Mucosa of gallbladder (tissue), 1 donor: Measurements from ENCODE around the gene PRSS38. TPM values are rescaled to one million over a fixed set of nuclear protein-coding genes. Genes with fewer than 3 reads are reported as not detected.
A peak's percentile ranks its signal among the peaks of the same experiment; 100 is the strongest.

Source experiments
- DNase-seq: peaks from one replicate; pipeline ENCODE4 v3.0.0-alpha.2; 2020; ENCODE audit warnings: low spot score
- total RNA-seq: library from RNA; stranded (reverse); gene quantifications from one replicate; pipeline ENCODE4 v1.2.1, GENCODE V29; 2021
- donor health status: DM: no; HTN: no; CAD: no.

PRSS38 gene
- total RNA-seq, 1 donor from 2014 or later: not detected

GRCh38 chr1:227779021-227779441 lies 36.4 kb upstream of the PRSS38 start:
- DNase-seq: no peak

- no peak for DNase-seq
Measured at GRCh38 chr1:227779685-227780084, 35.8 kb upstream of the PRSS38 start.

- no peak for DNase-seq
Measured at GRCh38 chr1:227780101-227781044, 35.1 kb upstream of the PRSS38 start.

- DNase-seq: no peak
Measured at GRCh38 chr1:227781314-227781930, 34.1 kb upstream of the PRSS38 start.

- DNase-seq: no peak
Measured at GRCh38 chr1:227782226-227782625, 33.2 kb upstream of the PRSS38 start.

GRCh38 chr1:227785094-227785804 lies 30.2 kb upstream of the PRSS38 start:
- DNase-seq: peak; percentile 8

GRCh38 chr1:227785805-227786671 lies 29.4 kb upstream of the PRSS38 start:
- DNase-seq: peak; percentile 8

- DNase-seq: peak; percentile 13
Measured at GRCh38 chr1:227786673-227787512, 28.6 kb upstream of the PRSS38 start.

- peak; percentile 91 for DNase-seq
Measured at GRCh38 chr1:227787513-227788270, 27.8 kb upstream of the PRSS38 start.

- no peak for DNase-seq
Measured at GRCh38 chr1:227788271-227789083, 27.0 kb upstream of the PRSS38 start.

- DNase-seq: peak; percentile 9
Measured at GRCh38 chr1:227789084-227790033, 26.1 kb upstream of the PRSS38 start.

GRCh38 chr1:227790034-227790400 lies 25.5 kb upstream of the PRSS38 start:
- DNase-seq: no peak

GRCh38 chr1:227790868-227791267 lies 24.6 kb upstream of the PRSS38 start:
- no peak for DNase-seq

GRCh38 chr1:227791425-227792143 lies 23.9 kb upstream of the PRSS38 start:
- DNase-seq: no peak

- DNase-seq: no peak
Measured at GRCh38 chr1:227792216-227793078, 23.0 kb upstream of the PRSS38 start.
